ENCODE data around the gene NUF2. TPM values are rescaled to one million over a fixed set of nuclear protein-coding genes. Genes with fewer than 3 reads are reported as not detected.
"Not testable (repeated sequence)": the region's sequence is repeated elsewhere in the genome, so short reads cannot be mapped to it uniquely, and the experiment has no call there.

NUF2 gene
- total RNA-seq, 1 donor from 2014 or later: 5.1 TPM

DNA sequence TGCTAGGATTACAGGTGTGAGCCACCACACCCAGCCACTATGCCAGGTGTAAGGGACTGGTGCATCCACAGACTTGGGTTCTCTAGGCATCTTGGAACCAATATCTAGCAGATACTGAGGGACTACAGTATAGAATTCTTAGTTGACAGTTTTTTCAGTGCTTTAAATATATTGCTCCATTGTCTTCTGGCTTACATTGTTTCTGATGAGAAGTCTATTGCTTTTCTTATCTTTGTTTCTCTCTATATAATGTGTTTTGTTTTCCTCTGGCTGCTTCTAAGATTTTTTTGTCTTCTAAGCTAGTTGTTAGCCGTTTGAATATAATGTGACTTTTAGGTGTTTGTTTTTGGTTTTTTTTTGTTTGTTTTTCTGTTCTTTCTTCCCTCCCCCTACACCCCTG, 13.5 kb downstream of the NUF2 start:
- DNase-seq: no peak

DNA sequence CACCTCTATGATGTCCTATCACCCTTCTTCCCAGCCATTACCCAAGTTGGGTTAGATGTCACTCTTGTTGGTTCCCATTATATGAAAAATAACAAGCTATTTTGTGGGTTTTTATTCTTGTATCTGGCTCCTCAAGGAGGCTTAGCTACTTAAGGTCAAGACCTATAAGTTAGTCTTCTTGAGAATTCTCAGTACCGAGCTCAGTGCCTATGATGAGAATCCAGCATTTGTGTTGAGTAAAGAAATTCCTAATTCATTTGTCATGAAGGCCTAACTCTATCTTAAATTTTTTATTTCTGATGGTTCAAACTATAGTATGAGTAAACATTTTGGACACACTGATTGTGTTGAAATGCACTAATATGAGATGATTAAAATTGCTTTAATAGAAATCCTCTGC, 15.9 kb downstream of the NUF2 start:
- DNase-seq: no peak

DNA sequence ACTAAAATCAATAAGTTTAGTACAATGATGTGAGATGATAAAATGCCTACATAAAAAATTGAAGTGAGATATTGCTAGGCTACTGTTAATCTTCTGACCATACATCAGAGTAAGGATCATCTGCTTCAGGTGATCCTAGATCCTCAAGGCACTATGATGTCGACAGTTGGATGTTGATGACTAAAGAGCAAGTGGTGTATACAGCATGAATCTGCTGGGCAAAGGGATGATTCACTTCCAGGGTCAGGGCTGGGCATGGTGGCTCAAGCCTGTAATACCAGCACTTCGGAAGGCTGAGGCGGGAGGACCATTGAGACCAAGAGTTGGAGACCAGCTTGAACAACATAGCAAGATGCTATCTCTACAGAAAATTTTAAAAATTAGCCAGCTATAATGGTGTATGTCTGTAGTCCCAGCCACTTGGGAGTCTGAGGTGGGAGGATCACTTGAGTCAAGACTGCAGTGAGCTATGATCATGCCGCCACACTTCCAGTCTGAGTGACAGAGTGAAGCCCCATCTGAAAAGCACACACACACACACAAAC, 24.6 kb downstream of the NUF2 start:
- DNase-seq: no peak

DNA sequence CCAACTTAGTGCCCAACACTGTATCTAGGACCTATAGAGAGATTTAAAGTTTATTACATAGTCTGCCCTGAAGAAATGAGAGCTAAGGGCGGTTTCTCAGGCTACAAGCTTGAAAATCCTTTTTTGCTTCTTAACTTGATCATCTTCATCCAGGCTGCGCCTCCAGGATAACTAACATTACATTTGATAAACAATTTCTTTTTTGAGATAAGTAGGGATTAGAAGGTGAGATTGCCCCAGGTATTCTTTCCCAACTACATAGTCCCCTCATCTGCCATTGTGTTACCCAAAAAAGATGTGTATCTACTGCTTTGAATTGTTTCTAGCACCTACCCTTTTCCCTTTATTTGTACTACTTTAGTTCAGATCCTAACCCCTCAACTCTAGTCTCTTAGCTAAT, 25.4 kb downstream of the NUF2 start:
- no peak for DNase-seq

DNA sequence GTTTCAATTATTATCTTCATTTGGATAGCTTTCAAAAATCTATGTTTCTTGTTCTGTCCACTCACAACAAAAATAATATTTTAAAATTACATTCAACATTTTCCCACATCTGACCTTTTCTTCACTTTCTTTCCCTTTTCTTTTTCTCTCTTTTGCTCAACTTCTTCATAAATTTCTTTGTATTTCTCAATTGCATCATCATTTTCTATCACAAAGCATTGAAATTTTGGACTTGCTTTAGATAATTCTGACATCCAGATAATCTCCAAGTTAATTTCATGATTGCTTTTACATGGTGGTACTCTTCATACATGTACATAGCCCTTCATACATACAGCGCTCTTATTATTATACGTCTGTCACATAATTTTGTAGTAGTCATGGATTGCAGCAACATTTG, 30.2 kb downstream of the NUF2 start:
- DNase-seq: no peak

DNA sequence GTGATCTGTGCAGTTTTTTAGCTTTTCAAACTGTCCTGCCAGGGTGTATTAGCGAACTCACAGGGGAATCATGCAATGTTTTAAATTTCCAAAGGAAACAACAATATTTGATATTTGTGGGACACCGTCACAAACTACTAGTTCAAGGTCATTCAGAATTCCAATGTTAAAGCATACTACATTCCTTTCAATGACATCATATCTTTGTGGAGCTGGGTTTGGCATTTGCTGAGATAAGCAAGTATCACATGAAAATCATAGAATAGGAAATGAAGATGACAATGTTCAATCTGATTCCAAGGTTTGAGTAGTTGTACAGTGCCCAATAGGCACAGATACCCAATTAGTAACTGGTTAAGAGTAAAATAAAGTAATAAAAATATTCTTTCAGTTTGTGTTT, 35.6 kb downstream of the NUF2 start:
- no peak for DNase-seq

DNA sequence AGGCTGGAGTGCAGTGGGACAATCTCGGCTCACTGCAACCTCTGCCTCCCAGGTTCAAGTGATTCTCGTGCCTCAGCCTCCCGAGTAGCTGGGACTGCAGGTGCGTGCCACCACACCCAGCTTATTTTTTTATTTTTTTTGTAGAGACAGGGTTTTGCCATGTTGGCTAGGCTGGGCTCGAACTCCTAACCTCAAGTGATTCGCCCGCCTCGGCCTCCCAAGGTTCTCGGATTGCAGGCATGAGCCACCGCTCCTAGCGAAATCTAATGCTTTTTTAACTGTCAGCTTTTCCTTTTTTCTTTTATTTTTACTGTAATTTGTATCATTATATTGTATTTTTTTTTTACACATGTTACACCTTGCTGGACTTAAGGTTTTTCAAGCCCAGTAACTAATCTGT, 36.4 kb downstream of the NUF2 start:
- not testable (repeated sequence) for DNase-seq

DNA sequence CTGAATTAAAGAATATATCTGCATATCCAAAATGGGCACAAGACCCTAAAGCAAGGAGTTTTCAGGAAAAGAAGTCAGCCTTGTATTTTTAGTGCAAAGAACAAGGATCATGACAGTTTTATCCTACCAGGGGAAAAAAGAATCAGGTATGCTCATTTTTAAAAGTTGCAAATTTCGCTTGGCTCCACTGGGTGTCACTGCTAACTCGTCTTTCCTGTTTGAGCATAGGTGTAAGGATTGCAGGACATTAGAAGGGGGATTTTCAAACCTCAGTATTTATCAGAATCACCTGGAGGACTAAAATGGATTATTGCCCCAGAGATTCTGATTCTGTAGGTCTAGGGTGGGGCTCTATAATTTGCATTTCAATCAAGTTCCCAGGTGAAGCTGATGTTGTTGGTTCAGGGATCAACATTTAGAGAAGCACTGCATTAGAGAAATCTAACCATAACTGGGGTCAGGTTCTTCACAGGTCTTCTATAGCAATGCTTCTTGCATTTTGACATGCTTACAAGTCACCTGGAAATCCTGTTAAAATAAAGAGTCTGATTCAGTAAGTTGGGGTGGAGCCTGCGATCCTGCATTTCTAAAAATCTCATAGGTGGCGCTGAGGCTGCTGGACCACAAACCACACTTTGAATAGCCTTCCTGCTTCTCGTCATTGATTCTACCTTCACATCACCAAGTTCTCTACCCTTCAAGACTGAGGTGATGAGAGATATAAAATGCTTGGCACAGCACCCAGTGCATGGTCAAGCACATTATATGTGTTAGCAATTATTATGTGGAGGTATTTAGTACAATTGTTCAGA, 39.6 kb downstream of the NUF2 start:
- DNase-seq: no peak

DNA sequence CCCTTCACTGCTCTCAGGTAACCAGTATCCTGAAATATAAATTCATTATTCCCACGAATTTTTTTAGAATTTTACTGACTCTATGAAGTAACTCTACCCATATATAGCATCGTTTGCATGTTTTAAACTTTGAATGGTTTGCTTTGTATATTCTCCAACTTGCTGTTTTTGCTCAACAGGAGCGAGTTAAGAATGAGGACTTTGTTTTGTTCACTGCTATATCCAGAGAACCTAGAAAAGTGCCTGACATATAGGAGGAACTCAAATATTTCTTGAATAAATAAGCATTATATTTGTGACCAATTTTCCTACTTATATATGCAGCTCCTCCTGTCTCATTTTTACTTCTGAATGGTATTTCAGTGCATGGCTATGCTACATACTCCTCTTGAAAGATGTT, 43.4 kb downstream of the NUF2 start:
- no peak for DNase-seq

DNA sequence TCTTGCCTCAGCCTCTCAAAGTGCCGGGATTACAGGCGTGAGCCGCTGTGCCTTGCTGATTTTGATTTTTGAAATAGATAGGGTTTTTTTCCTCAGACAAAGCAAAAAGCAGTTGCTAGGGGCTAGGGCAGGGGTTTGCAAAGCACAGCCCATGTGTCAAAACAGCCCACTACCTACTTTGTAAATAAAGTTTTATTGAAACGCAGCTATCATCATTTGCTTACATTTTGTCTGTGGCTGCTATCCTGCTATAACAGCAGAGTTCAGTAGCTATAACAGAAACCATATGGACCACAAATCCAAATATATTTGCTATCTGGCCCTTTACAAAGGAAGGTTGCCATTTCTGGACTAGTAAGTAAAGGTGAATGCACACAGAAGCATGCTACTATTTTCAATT, 44.8 kb downstream of the NUF2 start:
- no peak for DNase-seq

DNA sequence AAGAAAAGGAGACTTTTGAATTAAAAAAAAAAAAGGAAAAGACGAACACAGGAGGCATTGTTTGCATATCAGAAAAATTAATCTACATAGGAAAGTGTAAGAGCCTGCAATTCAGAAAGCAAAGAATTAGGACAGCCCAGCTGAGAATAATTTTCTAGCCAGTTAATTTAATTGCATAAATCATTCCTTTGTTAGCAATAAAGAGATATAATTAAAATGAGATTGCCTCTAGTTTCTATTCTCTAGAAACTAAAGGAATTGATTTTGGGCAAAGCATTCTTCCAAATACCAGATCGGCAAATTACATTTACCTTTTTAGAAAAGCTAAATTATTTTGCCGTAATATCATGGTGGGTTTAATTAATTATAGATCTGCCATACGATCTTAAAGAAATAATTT, 46.0 kb downstream of the NUF2 start:
- DNase-seq: no peak

DNA sequence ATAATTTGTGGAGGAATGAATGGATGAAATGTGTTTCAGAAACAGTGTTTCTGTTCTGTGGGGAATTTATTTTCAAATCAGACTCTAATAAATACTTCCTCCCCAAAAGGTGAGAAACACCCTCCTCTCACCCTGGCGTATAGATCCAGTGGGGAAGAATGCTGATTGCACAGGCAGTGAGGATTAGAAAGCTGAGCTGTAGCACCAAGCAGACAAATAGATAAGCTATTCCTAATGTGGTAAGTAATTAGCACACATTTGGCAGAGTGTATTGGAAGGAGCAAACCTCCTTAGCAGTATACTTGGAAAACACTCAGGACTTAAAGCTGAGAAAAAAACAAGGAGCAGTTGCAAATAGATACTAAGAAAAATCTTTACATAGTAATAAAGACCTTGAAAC, 50.8 kb downstream of the NUF2 start:
- no peak for DNase-seq

DNA sequence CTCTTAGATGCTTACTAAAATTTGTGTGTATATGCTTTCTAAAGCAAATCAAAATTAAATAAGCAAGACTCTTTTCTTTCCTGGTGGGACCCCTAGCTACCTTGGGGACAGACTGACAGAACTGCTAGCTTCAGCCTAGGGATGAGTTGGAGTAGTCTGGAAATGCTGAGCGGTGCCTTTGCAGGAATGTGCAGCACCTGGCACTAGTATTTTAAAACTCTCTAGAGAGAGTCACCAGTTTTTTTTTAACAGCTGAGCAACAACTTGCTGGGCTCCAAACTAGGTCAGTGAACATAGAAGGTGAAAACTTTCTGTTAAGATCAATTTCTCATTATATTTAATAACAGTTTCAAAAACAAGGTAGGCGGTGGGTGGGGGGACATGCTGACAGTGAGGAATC, 56.8 kb downstream of the NUF2 start:
- no peak for DNase-seq

DNA sequence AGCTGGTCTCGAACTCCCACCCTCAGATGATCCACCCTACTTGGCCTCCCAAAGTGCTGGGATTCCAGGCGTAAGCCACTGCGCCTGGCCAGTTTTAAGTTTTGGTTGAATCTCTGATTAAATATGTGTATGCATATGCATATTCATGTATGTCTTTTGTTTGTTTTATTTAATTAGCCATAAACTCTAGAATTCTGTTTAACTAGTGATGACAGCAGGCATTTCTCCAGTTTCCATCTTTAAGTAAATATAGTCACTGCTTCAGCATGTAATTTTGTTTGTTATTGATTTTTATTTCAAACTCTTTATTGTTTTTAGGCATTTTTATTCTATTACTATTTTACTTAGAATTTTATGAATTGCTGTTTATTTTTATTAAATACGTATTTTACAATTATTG, 58.0 kb downstream of the NUF2 start:
- DNase-seq: no peak

DNA sequence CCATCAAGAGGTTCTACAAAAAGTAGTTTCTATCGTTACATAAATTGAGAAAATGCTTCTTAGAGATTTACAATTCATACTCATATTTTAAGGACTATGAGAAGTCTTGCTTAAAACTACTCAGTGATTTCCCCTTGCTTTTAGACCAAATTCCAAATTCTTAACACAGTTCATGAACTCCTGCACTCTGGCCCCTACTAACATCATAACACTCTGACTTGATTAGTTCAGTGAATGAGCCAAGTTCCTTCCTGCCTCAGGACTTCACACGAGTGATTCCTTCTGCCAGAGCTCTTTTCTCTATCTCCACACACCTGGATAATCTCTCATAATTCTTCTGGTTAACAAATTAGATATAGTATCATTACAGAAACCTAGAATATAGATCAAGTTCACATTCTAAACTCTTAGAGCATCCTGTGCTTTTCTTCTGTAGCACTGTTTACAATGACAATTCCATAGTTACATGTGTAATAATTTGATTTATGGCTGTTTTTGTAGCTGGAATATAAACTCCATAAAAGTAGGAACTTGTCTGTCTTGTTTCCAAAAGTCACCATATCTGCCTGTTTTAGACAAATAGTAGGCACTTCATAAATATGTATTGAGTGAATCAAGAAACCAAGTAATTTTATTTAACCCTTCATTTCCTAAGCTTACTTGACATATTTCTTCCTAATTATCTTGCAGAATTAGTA, 59.9 kb downstream of the NUF2 start:
- DNase-seq: no peak

DNA sequence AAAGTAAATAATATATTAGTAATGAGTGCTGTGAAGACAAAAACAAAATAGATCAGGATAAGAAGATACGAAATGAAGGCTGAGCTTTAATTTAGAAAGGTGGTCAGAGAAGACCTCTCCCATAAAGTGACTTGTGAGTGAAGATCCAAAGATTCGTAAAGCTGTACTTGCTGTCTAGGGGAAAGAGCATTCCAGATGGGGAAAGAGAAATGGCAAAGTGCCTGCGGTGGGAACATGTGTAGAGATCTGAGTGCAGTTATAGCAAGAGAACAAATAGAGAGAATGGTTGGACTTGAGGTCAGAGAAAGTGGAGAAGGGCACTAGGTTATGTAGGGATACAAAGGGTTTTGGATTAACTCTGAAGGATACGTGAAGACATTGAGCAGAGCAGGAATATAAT, 60.6 kb downstream of the NUF2 start:
- no peak for DNase-seq

DNA sequence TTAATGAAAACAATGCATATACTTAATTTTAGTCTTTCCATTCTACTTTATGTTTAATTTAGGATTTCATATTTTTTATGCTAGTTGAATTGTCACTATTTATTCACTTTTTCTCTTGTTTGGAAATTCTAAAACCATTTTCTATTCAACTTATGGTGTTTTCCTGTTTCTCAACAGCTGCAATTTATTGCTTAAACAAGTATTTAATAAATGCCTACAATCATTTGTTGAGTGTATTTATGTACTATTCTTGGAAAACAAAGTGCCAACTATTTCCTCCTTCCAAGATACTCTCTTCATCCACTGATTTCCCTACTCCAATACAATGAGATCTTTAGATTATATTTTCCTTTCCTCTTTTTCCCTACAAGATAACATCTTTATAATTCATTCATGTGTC, 65.4 kb downstream of the NUF2 start:
- DNase-seq: no peak

DNA sequence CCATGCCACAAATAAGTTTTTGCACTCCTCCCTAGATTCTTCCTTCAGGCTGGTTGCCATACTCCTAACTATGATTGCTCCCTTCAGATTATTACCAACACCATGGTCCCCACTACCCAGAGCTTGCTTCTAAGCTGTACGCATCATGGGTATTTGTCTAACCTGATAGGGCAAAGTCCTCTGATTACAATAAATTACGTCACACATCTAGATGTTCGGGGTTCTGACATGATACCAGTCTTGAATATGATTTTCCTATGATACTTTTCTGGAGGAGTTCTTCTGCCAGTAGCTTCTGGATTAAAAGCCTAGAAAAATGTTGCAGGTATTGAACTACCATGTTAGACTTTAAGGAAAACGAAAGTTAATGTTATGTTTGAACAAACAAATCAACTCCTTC, 67.2 kb downstream of the NUF2 start:
- DNase-seq: no peak

DNA sequence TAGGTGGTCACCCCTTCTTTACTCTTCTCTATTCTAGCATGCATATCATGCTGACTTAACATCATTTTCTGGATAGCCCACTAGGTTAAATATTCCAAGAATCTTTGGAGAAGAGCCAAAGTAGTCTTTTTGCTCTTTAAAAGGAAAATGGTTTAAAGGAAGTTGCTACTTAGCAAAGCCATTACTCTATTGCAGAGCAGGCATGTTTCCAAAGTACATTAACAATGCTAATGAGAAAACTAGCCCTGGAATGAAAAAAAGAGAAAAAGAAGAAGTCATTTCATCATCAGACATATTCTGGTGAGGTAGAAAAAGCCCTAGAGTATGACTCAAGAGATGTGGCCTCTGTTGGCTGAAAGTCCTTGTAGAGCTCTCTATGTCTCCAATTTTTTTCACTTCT, 74.0 kb downstream of the NUF2 start:
- no peak for DNase-seq

DNA sequence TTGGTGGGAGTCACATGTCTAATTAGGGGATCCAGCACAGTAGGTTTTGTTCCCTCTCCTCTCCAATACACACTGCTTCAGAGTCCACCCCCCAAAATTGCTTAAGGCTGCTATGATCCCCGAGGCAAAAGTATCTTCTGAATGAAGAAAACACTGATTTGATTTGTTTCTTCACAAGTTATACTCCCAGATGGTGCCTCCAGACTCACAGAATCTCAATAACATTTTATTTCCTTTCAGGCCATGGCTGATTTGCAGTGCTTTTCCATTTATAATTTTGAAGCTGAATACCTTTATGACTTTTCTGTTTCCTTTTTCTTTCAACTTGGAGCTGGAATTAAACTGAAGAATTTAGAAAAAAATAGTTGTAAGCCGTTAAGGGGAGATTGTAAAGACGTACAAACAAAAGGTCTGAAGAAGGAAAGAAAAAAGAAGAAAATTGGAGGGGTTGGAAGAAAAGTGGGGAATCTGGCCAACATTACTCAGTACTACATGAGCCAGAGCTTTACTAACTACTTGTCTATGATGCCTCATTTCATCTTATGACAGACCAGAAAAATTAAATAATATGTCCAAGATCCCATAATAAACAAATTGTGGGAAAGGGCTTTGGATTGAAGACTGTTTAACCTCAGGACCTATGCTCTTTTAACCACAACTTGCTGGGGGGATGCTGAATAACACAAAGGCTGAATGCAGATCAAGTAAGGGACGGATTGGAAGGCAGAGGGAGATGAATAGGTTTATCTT, 75.9 kb downstream of the NUF2 start:
- no peak for DNase-seq

DNA sequence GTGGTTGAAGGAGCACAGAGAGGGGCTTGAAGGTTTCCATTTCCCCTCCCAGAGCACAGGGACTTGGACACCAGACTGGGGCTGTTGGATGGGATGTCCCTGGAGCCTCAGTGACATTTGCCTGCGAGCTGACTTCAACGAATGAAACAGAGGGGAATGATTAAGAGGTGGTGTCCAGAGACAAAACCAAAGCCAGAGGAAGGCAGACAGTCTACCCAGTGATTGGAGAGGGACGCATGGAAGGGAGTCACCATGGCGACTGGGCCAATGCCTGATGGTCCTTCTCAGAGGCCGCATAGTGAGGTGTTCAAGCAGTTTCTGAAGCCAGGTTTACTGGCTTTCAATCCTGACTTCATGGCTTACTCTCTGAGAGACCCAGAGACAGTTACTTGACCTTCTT, 77.2 kb downstream of the NUF2 start:
- no peak for DNase-seq

DNA sequence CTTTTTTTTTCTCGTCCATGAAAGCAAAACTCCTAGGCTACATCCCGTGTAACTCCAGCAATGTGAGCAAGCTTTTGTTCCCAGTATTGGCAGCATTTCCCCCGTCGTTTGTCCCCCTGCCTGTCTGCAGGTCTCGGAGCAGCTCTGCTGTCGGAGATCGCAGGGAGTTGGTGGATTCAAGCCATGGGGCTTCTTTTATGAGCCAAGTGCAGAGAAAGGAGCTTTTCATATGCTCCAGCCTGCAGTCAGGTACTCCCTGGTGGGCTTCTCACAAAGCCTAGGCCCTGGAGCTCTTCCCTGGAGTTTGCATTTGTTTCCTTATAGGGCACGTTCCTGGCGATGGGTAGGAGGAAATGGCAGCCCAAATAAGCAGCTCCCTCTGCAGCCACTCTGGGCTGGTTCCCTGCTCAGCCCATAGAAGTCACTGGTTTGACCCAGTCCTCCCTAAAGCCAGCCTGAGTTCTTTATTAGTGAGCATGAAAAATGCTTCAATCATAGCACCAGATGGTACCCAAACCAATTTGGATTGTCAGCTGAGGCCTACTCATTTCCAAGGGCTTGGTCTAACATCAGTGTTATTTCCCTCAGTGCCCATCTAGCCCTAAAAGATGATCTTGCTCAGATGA, 78.3 kb downstream of the NUF2 start:
- DNase-seq: no peak

DNA sequence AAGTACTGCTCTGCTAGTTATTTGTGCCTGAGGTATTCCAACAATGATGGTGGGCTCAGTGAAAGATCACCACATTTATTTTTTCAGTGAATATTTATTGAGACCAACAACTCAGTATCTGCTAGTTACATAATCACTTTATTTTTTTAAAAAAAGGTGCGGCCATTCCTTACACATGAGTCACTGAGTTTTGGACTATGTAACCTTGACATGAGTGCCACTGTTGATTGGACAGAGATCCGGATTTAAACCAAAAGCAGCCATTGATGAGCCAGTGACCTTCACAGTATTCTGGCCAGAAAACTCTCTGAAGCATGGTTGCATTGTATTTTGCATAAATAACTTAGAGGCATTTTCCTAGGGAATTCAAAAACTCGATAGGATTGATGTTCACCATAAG, 79.5 kb downstream of the NUF2 start:
- DNase-seq: no peak

Measured in occipital lobe (tissue), 2 donors.